ENCODE results near the gene NUDT1.

GRCh38 chr7:2288503-2288902, 46.5 kb downstream of the NUDT1 start:
- TF ChIP-seq REST (IDR thresholded peaks at IDR 0.05; ENCODE audit: insufficient read depth in 1 of 2, low read depth in 2 of 2, low read length in 1 of 2) (no peak), CTCF (IDR thresholded peaks at IDR 0.05) (no peak), SIN3A (IDR thresholded peaks at IDR 0.05; ENCODE audit: borderline replicate concordance, insufficient read depth, low read depth, low read length) (no peak), POLR2AphosphoS5 (IDR thresholded peaks at IDR 0.05; ENCODE audit: low read depth, low read length) (no peak), TCF7L2 (IDR thresholded peaks at IDR 0.05; ENCODE audit: low read depth, low read length) (no peak)
